Measurements from ENCODE around the gene IFT88. TPM values are rescaled to one million over a fixed set of nuclear protein-coding genes. Genes with fewer than 3 reads are reported as not detected.

IFT88 gene
- total RNA-seq, 2 donors from 2014 or later, result 10.8 to 22.0 TPM

GRCh38 chr13:20716951-20717350, 150.0 kb downstream of the IFT88 start:
- H3K27me3 ChIP-seq (replicated peaks; ENCODE audit: insufficient read depth), result no peaks in the 10 kb centered on the region
- TF ChIP-seq POLR2A (IDR thresholded peaks at IDR 0.05), result no peak
- TF ChIP-seq CTCF (IDR thresholded peaks at IDR 0.05), result no peak
- TF ChIP-seq POLR2AphosphoS5 (IDR thresholded peaks at IDR 0.05), result no peak
- intact Hi-C loops (cut with DNase I), result loop anchor here (10.0 kb wide), 1 partner anchor 222 kb away; no protein-coding TSS in a partner anchor
- no peak overlapping the region for H3K4me3 ChIP-seq
- WGBS, result 40% methylated on average over 15 of the region's 15 CpGs
- no peak overlapping the region for H3K27ac ChIP-seq
- H3K36me3 ChIP-seq, result no peaks in the 10 kb centered on the region
- no peak for DNase-seq (ENCODE audit: low spot score)
- H3K9me3 ChIP-seq, result no peaks in the 10 kb centered on the region
- no peaks in the 10 kb centered on the region for H3K4me1 ChIP-seq (replicated peaks)

GRCh38 chr13:20717581-20718542, 150.9 kb downstream of the IFT88 start:
- no peak overlapping the region for H3K27ac ChIP-seq
- DNase-seq (ENCODE audit: low spot score), result no peak
- intact Hi-C loops (cut with DNase I), result loop anchor here (10.0 kb wide), 1 partner anchor 223 kb away; no protein-coding TSS in a partner anchor
- H3K4me1 ChIP-seq (replicated peaks), result no peaks in the 10 kb centered on the region
- no peaks in the 10 kb centered on the region for H3K27me3 ChIP-seq (replicated peaks; ENCODE audit: insufficient read depth)
- H3K36me3 ChIP-seq, result no peaks in the 10 kb centered on the region
- 92% methylated on average over 44 of the region's 44 CpGs for WGBS
- no peaks in the 10 kb centered on the region for H3K9me3 ChIP-seq
- H3K4me3 ChIP-seq, result no peak overlapping the region
- TF ChIP-seq POLR2A (IDR thresholded peaks at IDR 0.05) (no peak), POLR2AphosphoS5 (IDR thresholded peaks at IDR 0.05) (no peak), CTCF (IDR thresholded peaks at IDR 0.05) (no peak)

DNA sequence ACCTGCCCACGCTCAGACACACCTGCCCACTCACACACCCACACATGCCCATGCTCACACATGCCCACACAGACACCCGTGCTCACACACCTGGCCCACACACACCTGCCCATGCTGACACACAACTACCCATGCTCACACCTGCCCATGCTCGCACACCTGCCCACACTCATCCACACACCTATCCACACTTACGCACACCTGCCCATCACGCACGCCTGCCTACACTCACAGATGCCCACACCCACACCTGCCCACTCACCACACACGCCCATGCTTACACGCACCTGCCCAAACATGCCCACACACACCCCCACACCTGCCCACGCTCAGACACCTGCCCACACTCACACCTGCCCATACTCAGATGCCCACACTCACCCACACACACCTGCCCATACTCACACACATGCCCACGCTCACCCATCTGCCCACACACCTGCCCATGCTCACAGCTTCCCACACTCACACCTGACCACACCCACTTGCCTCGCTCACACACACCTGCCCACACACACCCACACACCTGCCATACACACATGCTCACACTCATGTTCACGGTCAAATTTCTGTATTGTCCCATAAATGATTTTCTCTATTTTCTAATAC, 152.1 kb downstream of the IFT88 start:
- H3K27me3 ChIP-seq (replicated peaks; ENCODE audit: insufficient read depth), result no peaks in the 10 kb centered on the region
- H3K4me1 ChIP-seq (replicated peaks), result no peaks in the 10 kb centered on the region
- no peak overlapping the region for H3K27ac ChIP-seq
- DNase-seq (ENCODE audit: low spot score), result no peak
- H3K36me3 ChIP-seq, result no peaks in the 10 kb centered on the region
- intact Hi-C loops (cut with DNase I), result loop anchor here (10.0 kb wide), 1 partner anchor 224 kb away; no protein-coding TSS in a partner anchor
- WGBS, result 83% methylated on average over 12 of the region's 12 CpGs
- no peaks in the 10 kb centered on the region for H3K9me3 ChIP-seq
- no peak overlapping the region for H3K4me3 ChIP-seq
- TF ChIP-seq CTCF (IDR thresholded peaks at IDR 0.05) (no peak), POLR2AphosphoS5 (IDR thresholded peaks at IDR 0.05) (no peak), POLR2A (IDR thresholded peaks at IDR 0.05) (no peak)

DNA sequence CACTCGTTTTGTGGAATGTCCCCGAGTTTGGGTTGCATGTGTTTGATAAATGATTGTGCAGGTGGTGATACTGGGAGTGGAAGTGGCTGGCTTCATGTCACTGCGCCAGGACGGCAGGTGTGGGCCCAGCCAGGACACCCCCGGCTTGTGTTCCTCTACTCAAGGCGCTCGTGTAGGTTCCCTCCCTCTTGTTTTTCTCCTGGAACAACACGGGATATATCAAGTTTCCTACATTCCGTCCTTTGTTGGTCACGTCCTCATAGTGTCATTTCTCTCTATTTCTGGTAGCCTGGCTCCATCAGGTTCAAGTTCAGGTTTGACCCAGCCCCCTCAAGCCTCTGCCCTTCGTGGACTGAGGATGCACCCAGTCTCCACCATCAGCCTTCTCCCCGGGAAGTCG, 152.8 kb downstream of the IFT88 start:
- Histone ChIP-seq H3K36me3 (no peaks in the 10 kb centered on the region), H3K4me3 (no peak overlapping the region), H3K4me1 (replicated peaks) (no peaks in the 10 kb centered on the region), H3K27me3 (replicated peaks; ENCODE audit: insufficient read depth) (no peaks in the 10 kb centered on the region), H3K9me3 (no peaks in the 10 kb centered on the region), H3K27ac (no peak overlapping the region)
- TF ChIP-seq POLR2A (IDR thresholded peaks at IDR 0.05) (no peak), POLR2AphosphoS5 (IDR thresholded peaks at IDR 0.05) (no peak), CTCF (IDR thresholded peaks at IDR 0.05) (no peak)
- DNase-seq (ENCODE audit: low spot score), result no peak
- 80% methylated on average over 13 of the region's 13 CpGs for WGBS
- intact Hi-C loops (cut with DNase I), result loop anchor here (10.0 kb wide), 1 partner anchor 225 kb away; no protein-coding TSS in a partner anchor
